Skeletal muscle tissue (tissue), 4 donors: ENCODE measurements around the gene SNAPC4. TPM values are rescaled to one million over a fixed set of nuclear protein-coding genes. Genes with fewer than 3 reads are reported as not detected.

Experiments used
- H3K27ac ChIP-seq: one replicate; pipeline ENCODE4 v1.7.0; 2013; ENCODE audit warnings: mild to moderate bottlenecking, low read depth, low read length, inconsistent platforms
- H3K27me3 ChIP-seq, 3 donors: one replicate each; pipeline ENCODE4 v1.7.0; 2013; ENCODE audit warnings: low read length in 3 of 3; ENCODE audit not compliant: control insufficient read depth in 3 of 3, insufficient read depth in 3 of 3
- H3K36me3 ChIP-seq, 3 donors: one replicate each; pipeline ENCODE4 v1.7.0; 2013; ENCODE audit warnings: low read length in 3 of 3; ENCODE audit not compliant: control insufficient read depth in 3 of 3, insufficient read depth in 3 of 3
- H3K4me1 ChIP-seq, 3 donors: one replicate each; pipeline ENCODE4 v1.7.0; 2013; ENCODE audit warnings: low read length in 3 of 3, mild to moderate bottlenecking in 3 of 3; ENCODE audit not compliant: control insufficient read depth in 3 of 3, insufficient read depth in 3 of 3
- H3K4me3 ChIP-seq, 3 donors: one replicate each; pipeline ENCODE4 v1.7.0; 2013; ENCODE audit warnings: low read length in 3 of 3
- H3K9ac ChIP-seq, 3 donors: one replicate each; pipeline ENCODE4 v1.7.0; 2013; ENCODE audit warnings: low read length in 3 of 3, mild to moderate bottlenecking in 3 of 3, moderate library complexity in 2 of 3, low read depth in 1 of 3
- H3K9me3 ChIP-seq, 3 donors: one replicate each; pipeline ENCODE4 v1.7.0; 2013; ENCODE audit warnings: low read length in 3 of 3; ENCODE audit not compliant: control insufficient read depth in 3 of 3
- total RNA-seq: library from RNA; depleted of rRNA; stranded (reverse); fragments of >200 nt; gene quantifications from one replicate; pipeline ENCODE4 v1.2.3, GENCODE V29; 2014
- donor health status: Osteomylitis.

Gene SNAPC4
- total RNA-seq, 1 donor from 2014 or later: 4.7 TPM

DNA sequence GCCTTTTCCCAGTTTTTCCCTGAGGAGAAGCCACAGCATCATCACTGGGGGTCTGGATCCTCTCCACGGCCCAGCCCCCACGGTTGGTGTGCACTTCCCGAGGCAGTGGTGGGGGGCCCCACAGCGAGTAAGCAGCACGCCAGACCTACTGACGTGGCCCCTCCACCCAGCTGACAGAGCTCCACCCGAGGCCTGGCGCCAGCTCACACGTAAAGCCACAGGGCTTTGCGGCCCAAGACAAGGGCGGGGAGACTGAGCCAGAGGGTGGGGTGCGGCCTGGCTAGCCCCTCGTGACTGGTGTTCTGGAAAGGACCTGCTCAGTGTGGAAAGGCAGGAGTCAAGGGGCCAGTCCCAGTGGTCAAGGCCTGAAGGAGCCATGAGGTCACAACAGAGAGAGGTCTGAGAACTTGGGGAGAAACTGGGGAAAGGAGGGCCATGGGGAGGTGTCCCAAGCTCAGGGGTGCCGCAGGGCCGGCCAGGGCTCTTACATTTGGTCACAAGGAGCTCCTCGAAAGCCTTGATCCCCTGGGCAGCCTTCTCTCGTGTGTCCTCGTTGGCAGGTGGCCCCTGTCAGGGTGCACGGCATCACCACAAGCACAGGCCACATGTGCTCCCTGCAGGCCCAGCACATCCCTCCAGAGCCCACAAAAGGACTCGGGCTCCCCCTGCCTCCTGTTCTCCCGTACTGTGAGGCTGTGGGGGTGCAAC is 5.5 kb downstream of the SNAPC4 start:
- H3K9ac ChIP-seq: no peak overlapping the region
- H3K27ac ChIP-seq: no peak overlapping the region
- peaks cover 49 to 63% (median 52%) of the 10 kb centered on the region in 3 donors for H3K36me3 ChIP-seq
- no peaks in the 10 kb centered on the region for H3K27me3 ChIP-seq
- H3K4me3 ChIP-seq: no peak overlapping the region
- H3K9me3 ChIP-seq: no peaks in the 10 kb centered on the region
- peaks cover 11 to 12% (median 11%) of the 10 kb centered on the region in 3 donors for H3K4me1 ChIP-seq

DNA sequence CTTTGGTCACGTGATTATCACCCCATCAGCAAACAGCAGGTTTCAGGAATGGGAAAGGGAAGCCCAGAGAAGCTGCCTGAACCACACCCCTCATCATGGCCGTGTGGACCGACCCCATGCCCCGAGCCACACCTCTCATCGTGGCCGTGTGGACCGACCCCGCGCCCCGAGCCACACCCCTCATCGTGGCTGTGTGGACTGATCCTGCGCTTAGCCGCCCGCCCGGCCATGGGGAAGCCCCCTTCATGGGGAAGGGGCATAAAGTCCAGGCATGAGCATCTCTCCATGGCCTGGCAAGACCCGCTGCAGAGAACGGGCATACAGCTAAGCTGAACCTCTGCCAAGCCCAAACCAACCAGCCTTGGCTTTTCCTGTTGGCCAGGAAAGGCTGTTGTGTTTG is 6.4 kb downstream of the SNAPC4 start:
- Histone ChIP-seq H3K36me3 (peaks cover 54 to 72% (median 61%) of the 10 kb centered on the region in 3 donors), H3K4me1 (peaks cover 2 to 3% (median 2%) of the 10 kb centered on the region in 3 donors), H3K4me3 (no peak overlapping the region), H3K9ac (no peak overlapping the region), H3K27ac (no peak overlapping the region), H3K9me3 (no peaks in the 10 kb centered on the region), H3K27me3 (no peaks in the 10 kb centered on the region)

DNA sequence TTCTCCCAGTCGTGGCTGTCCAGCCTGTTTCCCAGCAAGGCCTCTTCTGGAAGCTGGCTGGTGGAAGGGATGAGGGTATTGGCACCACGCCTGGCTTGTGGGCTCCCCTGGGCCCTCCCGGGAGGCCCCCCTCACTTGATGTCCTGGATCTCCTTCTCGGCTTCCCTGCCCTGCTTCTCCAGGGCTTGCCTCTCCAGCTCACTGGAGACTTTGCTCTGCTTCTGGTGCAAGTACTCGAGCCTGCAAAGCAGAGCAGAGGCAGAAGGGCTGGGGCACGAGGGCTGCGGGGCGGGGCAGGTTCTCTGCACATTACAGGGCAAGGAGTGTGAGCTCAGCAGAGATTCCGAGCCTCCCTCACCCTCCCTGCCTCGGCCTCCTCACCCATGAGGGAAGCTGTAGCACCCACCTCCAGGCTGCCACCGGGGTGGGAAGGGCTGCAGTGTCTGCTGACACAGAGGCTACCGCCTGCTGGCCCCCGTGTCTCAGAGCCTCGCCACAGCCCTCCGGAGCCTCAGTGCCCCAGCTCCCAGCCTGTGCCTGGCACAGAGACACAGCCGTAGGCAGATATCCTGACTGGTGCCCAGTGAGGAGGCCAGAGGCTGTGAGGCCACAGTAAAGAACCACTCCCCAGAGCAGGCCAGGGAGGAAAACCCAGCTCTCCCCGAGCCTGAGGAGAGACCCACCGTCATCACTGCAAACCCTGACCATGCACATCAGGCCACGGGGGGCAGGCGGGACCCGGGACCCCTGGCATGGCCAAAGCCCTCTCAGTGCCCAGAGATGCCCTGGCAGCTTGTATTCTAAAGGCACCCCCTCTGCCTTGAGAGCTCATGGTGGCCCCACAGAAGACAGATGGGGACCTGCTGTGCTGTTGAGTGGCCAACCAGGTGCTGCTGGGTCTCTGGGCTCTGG is 7.2 kb downstream of the SNAPC4 start:
- Histone ChIP-seq H3K9ac (no peak overlapping the region), H3K4me3 (no peak overlapping the region), H3K4me1 (no peaks in the 10 kb centered on the region), H3K36me3 (peaks cover 59 to 74% (median 60%) of the 10 kb centered on the region in 3 donors), H3K9me3 (no peaks in the 10 kb centered on the region), H3K27ac (no peak overlapping the region), H3K27me3 (no peaks in the 10 kb centered on the region)

DNA sequence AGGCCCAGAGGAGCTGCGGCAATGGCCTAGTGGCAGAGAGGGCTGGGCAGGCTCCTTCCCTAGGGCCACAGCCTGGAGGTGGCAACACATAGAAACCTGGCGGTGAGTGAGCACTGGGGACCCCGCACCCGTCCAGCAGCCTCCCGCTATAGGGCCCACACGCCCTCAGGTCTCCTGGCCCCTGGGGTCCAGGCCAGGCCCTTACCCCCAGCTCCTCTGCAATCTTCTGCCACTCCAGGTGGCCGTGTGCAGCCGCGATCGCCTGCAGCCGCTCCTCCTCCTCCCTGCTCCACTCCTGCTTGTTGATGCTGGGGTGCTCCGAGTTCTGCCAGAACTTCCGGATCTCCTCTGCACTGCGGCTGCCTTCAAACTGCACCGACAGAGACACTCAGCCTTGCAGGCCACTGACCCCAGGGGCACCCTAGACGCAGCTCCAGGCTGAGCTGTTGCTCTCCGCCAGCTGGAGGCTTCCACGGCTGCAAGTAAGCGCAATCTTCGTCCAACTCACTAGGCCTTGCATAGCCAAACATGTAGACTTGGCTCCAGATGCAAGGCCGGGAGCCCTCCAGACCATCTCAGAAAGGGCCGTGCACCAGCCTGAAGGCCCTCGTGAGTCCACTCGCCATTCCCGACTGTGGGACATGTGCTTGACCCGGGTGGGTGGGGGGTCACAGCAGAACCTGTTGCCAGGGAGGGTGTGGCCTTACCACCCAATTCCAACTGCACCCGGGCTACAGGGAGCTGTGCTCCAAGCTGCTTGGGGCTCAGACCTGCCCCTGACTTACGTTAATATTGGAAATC is 8.0 kb downstream of the SNAPC4 start:
- no peak overlapping the region for H3K4me3 ChIP-seq
- H3K9me3 ChIP-seq: no peaks in the 10 kb centered on the region
- H3K9ac ChIP-seq: no peak overlapping the region
- no peaks in the 10 kb centered on the region for H3K4me1 ChIP-seq
- no peaks in the 10 kb centered on the region for H3K27me3 ChIP-seq
- H3K27ac ChIP-seq: no peak overlapping the region
- H3K36me3 ChIP-seq: peaks cover 61 to 75% (median 66%) of the 10 kb centered on the region in 3 donors

DNA sequence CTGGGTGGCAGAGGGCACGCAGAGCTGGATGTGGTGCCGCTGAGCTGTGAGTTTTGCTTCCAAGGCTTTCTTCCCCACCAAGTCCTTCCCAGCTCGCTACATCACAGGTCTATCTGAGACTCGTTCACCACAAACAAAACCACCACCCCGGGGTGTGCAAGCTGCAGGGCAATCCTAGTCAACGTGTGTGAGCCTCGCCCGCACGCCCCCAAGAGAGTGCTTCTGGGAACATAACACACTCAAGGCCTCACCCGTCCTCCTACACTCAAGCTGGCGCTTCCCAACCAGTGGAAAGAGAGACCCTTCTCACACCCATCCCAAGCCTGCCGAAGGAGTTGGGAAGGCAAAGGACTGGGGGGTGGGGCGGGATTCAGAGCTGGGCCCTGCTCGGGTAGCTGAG is 10.6 kb downstream of the SNAPC4 start:
- H3K27me3 ChIP-seq: no peaks in the 10 kb centered on the region
- no peaks in the 10 kb centered on the region for H3K4me1 ChIP-seq
- H3K4me3 ChIP-seq: no peak overlapping the region
- H3K9ac ChIP-seq: no peak overlapping the region
- peaks cover 48 to 65% (median 49%) of the 10 kb centered on the region in 3 donors for H3K36me3 ChIP-seq
- H3K9me3 ChIP-seq: no peaks in the 10 kb centered on the region
- H3K27ac ChIP-seq: no peak overlapping the region

DNA sequence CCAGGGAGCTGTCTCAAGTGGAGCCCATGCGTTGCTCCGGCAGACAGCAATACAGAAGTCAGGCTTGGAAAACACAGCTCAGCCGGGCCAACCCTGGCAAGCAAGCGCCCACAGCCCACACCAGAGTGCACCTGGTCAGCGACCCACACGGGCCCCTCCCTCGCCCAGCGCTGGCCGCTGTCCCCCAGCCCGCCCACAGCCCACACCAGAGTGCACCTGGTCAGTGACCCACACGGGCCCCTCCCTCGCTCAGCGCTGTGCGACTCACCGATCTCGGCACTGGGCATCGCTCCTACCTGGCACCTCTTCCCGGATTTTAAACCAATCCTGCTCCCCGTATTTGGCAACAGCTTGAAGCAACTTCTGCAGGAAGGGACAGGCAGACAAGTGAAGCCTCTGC is 12.8 kb downstream of the SNAPC4 start:
- Histone ChIP-seq H3K36me3 (peaks cover 57 to 62% (median 59%) of the 10 kb centered on the region in 3 donors), H3K27ac (no peak overlapping the region), H3K9ac (no peak overlapping the region), H3K9me3 (no peaks in the 10 kb centered on the region), H3K4me3 (no peak overlapping the region), H3K4me1 (no peaks in the 10 kb centered on the region), H3K27me3 (no peaks in the 10 kb centered on the region)

DNA sequence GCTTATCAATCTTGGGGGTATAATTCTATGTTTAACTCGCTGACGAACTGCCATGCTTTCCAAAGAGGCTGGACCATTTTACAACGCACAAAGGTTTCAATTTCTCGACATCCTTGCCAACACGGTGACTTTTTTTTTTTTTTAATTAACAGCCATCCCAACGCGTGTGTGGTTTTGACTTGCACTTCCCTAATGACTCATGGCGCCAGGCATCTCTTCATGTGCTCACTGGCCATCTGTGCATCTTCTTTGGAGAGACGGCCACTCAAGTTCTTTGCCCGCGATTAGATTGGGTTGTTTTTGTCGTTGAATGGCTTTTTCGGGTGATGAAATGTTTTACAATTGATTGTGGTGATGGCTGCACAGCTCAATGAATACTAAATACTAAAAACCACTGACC is 14.0 kb downstream of the SNAPC4 start:
- H3K27ac ChIP-seq: no peak overlapping the region
- no peak overlapping the region for H3K9ac ChIP-seq
- H3K27me3 ChIP-seq: no peaks in the 10 kb centered on the region
- peaks cover 53 to 64% (median 54%) of the 10 kb centered on the region in 3 donors for H3K36me3 ChIP-seq
- H3K4me1 ChIP-seq: no peaks in the 10 kb centered on the region
- no peaks in the 10 kb centered on the region for H3K9me3 ChIP-seq
- no peak overlapping the region for H3K4me3 ChIP-seq

DNA sequence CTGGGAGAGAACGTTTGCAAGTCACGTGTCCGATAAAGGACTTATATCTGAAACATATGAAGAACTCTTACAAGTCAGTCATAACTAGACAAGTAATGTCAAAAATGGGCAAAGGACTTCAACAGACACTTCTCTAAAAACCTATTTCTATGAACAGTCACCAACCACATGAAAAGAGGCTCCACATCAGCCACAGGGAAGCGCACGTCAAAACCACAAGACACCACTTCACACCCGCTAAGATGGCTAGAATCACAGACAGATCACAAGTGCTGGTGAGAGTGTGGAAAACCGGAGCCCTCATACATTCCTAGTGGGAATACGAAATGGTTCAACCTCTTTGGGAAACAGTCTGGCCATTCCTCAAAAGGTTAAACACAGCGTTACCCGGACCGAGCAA is 15.0 kb downstream of the SNAPC4 start:
- Histone ChIP-seq H3K4me1 (no peaks in the 10 kb centered on the region), H3K36me3 (peaks cover 59 to 68% (median 62%) of the 10 kb centered on the region in 3 donors), H3K27ac (no peak overlapping the region), H3K27me3 (no peaks in the 10 kb centered on the region), H3K4me3 (no peak overlapping the region), H3K9ac (no peak overlapping the region), H3K9me3 (no peaks in the 10 kb centered on the region)

DNA sequence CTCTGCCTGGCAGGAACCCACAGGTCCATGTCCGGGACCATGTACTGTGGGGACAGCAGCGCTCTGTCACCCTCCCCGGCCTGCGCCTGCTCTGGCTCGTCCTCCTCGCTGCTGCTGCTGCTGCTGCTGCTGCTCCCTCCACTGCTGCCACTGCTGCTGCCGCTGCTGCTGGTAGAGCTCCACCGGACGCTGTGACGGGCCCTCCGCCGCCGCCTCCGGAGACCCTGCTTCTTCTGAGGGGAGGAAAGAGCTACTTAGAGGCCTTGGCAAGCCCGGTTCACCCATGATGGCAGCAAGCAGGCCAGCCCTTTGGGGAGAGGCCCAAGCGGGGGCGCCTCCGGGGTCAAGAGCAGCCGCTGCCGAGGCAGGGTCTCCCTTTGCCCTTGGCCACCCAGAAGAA is 16.5 kb downstream of the SNAPC4 start:
- Histone ChIP-seq H3K9ac (no peak overlapping the region), H3K36me3 (peaks cover 51 to 58% (median 54%) of the 10 kb centered on the region in 3 donors), H3K27ac (no peak overlapping the region), H3K4me3 (no peak overlapping the region), H3K9me3 (no peaks in the 10 kb centered on the region), H3K27me3 (no peaks in the 10 kb centered on the region), H3K4me1 (no peaks in the 10 kb centered on the region)
